Liver (tissue), 9 donors: Measurements from ENCODE around the gene DPP7. TPM values are rescaled to one million over a fixed set of nuclear protein-coding genes. Genes with fewer than 3 reads are reported as not detected.

Source experiments
- DNase-seq: peaks from one replicate; pipeline ENCODE4 v3.0.0-alpha.2; 2017; ENCODE audit warnings: low spot score
- H3K27ac ChIP-seq, 2 donors: one replicate each; pipeline ENCODE4 v1.7.0; 2013; ENCODE audit warnings: inconsistent platforms in 2 of 2, low read length in 2 of 2, control low read depth in 1 of 2, low read depth in 1 of 2, mild to moderate bottlenecking in 1 of 2
- H3K27me3 ChIP-seq, 4 donors: one replicate each; pipeline versions ENCODE4 v1.6.1 to v1.7.0; 2013; ENCODE audit warnings: low read length in 3 of 4, inconsistent platforms in 1 of 4, mild to moderate bottlenecking in 1 of 4, moderate library complexity in 1 of 4; ENCODE audit not compliant: control insufficient read depth in 4 of 4, insufficient read depth in 4 of 4
- H3K36me3 ChIP-seq, 4 donors: one replicate each; pipeline versions ENCODE4 v1.6.1 to v1.7.0; 2013; ENCODE audit warnings: low read length in 3 of 4, mild to moderate bottlenecking in 3 of 4, low read depth in 1 of 4, moderate library complexity in 1 of 4; ENCODE audit not compliant: control insufficient read depth in 4 of 4, insufficient read depth in 3 of 4
- H3K4me1 ChIP-seq, 4 donors: one replicate each; pipeline versions ENCODE4 v1.6.1 to v1.7.0; 2013; ENCODE audit warnings: low read length in 3 of 4, mild to moderate bottlenecking in 3 of 4, moderate library complexity in 1 of 4; ENCODE audit not compliant: control insufficient read depth in 4 of 4, insufficient read depth in 4 of 4
- H3K4me3 ChIP-seq, 3 donors: one replicate each; pipeline versions ENCODE4 v1.6.1 to v1.7.0; 2013; ENCODE audit warnings: low read length in 3 of 3, control low read depth in 1 of 3, low read depth in 1 of 3, mild to moderate bottlenecking in 1 of 3
- H3K9ac ChIP-seq, 2 donors: one replicate each; pipeline ENCODE4 v1.7.0; 2013; ENCODE audit warnings: low read length in 2 of 2, mild to moderate bottlenecking in 2 of 2, moderate library complexity in 2 of 2, control low read depth in 1 of 2, low read depth in 1 of 2
- H3K9me3 ChIP-seq, 4 donors: one replicate each; pipeline versions ENCODE4 v1.6.1 to v1.7.0; 2013; ENCODE audit warnings: low read length in 3 of 4; ENCODE audit not compliant: control insufficient read depth in 4 of 4
- EGR1 ChIP-seq, 2 donors: IDR thresholded peaks; 2 replicates each; pipeline ENCODE4 v1.6.1; 2016 to 2018; ENCODE audit warnings: antibody characterized with exemption in 2 of 2, low read depth in 2 of 2
- FOXA1 ChIP-seq: IDR thresholded peaks from 2 replicates; pipeline ENCODE4 v1.6.1; 2016; ENCODE audit warnings: antibody characterized with exemption
- FOXA2 ChIP-seq: IDR thresholded peaks from 2 replicates; pipeline ENCODE4 v1.6.1; 2016; ENCODE audit warnings: antibody characterized with exemption
- GABPA ChIP-seq, 2 donors: IDR thresholded peaks in 1 of 2; conservative IDR thresholded peaks in 1 of 2; 2 replicates each; pipeline ENCODE4 v1.6.1; 2016; ENCODE audit warnings: antibody characterized with exemption in 2 of 2, mild to moderate bottlenecking in 1 of 2, moderate library complexity in 1 of 2
- HNF4A ChIP-seq, 2 donors: conservative IDR thresholded peaks; 2 replicates each; pipeline ENCODE4 v1.6.1; 2016; ENCODE audit warnings: antibody characterized with exemption in 2 of 2, mild to moderate bottlenecking in 2 of 2
- HNF4G ChIP-seq: IDR thresholded peaks from 2 replicates; pipeline ENCODE4 v1.6.1; 2016; ENCODE audit warnings: antibody characterized with exemption
- JUND ChIP-seq, 2 donors: IDR thresholded peaks; 2 replicates each; pipeline ENCODE4 v1.6.1; 2016; ENCODE audit warnings: antibody characterized with exemption in 2 of 2
- NR2F2 ChIP-seq: IDR thresholded peaks from 2 replicates; pipeline ENCODE4 v1.6.1; 2016; ENCODE audit warnings: antibody characterized with exemption
- RAD21 ChIP-seq, 2 donors: IDR thresholded peaks; 2 replicates each; pipeline ENCODE4 v1.6.1; 2016; ENCODE audit warnings: antibody characterized with exemption in 2 of 2, mild to moderate bottlenecking in 2 of 2
- RXRA ChIP-seq, 2 donors: IDR thresholded peaks; 2 replicates each; pipeline ENCODE4 v1.6.1; 2017 to 2018; ENCODE audit warnings: antibody characterized with exemption in 2 of 2, mild to moderate bottlenecking in 1 of 2
- SP1 ChIP-seq: IDR thresholded peaks from 2 replicates; pipeline ENCODE4 v1.6.1; 2018; ENCODE audit warnings: antibody characterized with exemption, mild to moderate bottlenecking
- TAF1 ChIP-seq: conservative IDR thresholded peaks from 2 replicates; pipeline ENCODE4 v1.6.1; 2016; ENCODE audit warnings: antibody characterized with exemption, mild to moderate bottlenecking
- YY1 ChIP-seq: IDR thresholded peaks from 2 replicates; pipeline ENCODE4 v1.6.1; 2016; ENCODE audit warnings: antibody characterized with exemption, mild to moderate bottlenecking
- WGBS: extraction: QIAGEN DNeasy Blood & Tissue Kit; methylation state at CpG from one replicate; pipeline ENCODE4 v1.1.7; 2013; 5-methylcytosine and 5-hydroxymethylcytosine counted together
- polyA plus RNA-seq, 2 donors: library from polyadenylated mRNA; stranded (reverse) in 1 of 2; unstranded in 1 of 2; fragments of 200-250 nt in 1 of 2; fragments of >200 nt in 1 of 2; fragmentation: Nextera tagmentation in 1 of 2; extraction: Ambion mirVana in 1 of 2; gene quantifications; one replicate each; pipeline versions ENCODE4 v1.2.1 to v1.2.3, GENCODE V29; 2013 to 2015
- total RNA-seq, 2 donors: library from RNA; depleted of rRNA; stranded (reverse); fragments of >200 nt; gene quantifications; one replicate each; pipeline ENCODE4 v1.2.3, GENCODE V29; 2014
- TF ChIP-seq, protein P1 (sequence below): IDR thresholded peaks from 2 replicates; pipeline ENCODE4 v1.6.1; 2016; ENCODE audit warnings: antibody characterized with exemption
- TF ChIP-seq, protein P2 (sequence below): IDR thresholded peaks from 2 replicates; pipeline ENCODE4 v1.6.1; 2016; ENCODE audit warnings: antibody characterized with exemption, mild to moderate bottlenecking
- TF ChIP-seq, protein P3 (sequence below): IDR thresholded peaks from 2 replicates; pipeline ENCODE4 v1.6.1; 2016; ENCODE audit warnings: antibody characterized with exemption
- TF ChIP-seq, protein P4 (sequence below): IDR thresholded peaks from 2 replicates; pipeline ENCODE4 v1.6.1; 2016; ENCODE audit warnings: antibody characterized with exemption
- TF ChIP-seq, protein P5 (sequence below): fragments of 150-350 bp; IDR thresholded peaks from 2 replicates; pipeline ENCODE4 v1.5.1; 2017; ENCODE audit warnings: improper control_type of control experiment, low read depth, low read length; ENCODE audit not compliant: missing input control
- donor health status: healthy.
- donor health status: healthy.
- donor health status: healthy.
- donor health status: healthy.
- donor health status: healthy.

The DPP7 gene
- total and polyA plus RNA-seq, 4 donors, result 25.0 to 71.1 (median 50.7) TPM

DNA sequence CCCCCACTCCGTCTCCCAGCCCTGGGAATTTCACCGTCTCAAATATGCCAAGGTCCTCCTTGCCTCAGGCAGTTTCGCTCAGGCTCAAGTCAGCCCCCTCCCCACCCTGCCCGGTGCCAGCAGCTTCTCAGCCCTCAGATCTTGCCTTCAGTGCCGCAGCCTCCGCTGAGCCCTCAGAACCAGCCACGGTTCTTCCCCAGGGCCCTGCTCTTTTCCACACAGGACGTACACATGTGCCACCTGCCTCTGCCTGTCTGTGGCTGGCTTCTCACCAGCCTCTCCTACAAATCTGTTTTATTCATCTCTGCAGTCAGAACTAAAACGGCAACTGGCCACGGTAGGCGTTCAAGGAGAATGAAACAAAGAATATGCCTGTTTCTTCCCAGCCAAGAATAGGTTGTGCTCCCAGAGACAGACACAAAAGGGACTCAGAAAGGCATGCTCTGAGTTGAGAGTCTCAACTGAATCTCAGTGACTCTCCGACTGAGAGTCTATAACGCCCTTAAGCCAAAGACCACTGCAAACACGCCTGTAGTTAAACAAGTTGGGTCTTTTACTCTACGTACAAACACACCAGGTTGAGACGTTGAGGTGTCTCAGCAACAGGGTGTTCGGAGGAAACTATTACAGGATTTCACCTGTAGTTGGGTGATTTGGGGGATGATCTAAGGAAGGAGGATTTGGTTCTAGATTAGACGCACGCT is 13.8 kb upstream of the DPP7 start:
- Histone ChIP-seq H3K36me3 (no peaks in the 10 kb centered on the region), H3K9me3 (peaks cover 0 to 1% (median 0%) of the 10 kb centered on the region in 4 donors), H3K4me3 (peak overlapping the region in 1 of 3 donors; percentile 64), H3K27me3 (no peaks in the 10 kb centered on the region), H3K27ac (no peak overlapping the region), H3K9ac (no peak overlapping the region), H3K4me1 (peaks cover 6 to 28% (median 17%) of the 10 kb centered on the region in 4 donors)
- DNase-seq, result no peak
- no peak for TF ChIP-seq EGR1 (IDR thresholded peaks at IDR 0.05; ENCODE audit: low read depth in 2 of 2)
- TF ChIP-seq, protein P1, sequence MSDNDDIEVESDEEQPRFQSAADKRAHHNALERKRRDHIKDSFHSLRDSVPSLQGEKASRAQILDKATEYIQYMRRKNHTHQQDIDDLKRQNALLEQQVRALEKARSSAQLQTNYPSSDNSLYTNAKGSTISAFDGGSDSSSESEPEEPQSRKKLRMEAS, result no peak
- TF ChIP-seq, protein P2, sequence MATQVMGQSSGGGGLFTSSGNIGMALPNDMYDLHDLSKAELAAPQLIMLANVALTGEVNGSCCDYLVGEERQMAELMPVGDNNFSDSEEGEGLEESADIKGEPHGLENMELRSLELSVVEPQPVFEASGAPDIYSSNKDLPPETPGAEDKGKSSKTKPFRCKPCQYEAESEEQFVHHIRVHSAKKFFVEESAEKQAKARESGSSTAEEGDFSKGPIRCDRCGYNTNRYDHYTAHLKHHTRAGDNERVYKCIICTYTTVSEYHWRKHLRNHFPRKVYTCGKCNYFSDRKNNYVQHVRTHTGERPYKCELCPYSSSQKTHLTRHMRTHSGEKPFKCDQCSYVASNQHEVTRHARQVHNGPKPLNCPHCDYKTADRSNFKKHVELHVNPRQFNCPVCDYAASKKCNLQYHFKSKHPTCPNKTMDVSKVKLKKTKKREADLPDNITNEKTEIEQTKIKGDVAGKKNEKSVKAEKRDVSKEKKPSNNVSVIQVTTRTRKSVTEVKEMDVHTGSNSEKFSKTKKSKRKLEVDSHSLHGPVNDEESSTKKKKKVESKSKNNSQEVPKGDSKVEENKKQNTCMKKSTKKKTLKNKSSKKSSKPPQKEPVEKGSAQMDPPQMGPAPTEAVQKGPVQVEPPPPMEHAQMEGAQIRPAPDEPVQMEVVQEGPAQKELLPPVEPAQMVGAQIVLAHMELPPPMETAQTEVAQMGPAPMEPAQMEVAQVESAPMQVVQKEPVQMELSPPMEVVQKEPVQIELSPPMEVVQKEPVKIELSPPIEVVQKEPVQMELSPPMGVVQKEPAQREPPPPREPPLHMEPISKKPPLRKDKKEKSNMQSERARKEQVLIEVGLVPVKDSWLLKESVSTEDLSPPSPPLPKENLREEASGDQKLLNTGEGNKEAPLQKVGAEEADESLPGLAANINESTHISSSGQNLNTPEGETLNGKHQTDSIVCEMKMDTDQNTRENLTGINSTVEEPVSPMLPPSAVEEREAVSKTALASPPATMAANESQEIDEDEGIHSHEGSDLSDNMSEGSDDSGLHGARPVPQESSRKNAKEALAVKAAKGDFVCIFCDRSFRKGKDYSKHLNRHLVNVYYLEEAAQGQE, result no peak
- no peak for TF ChIP-seq HNF4G
- TF ChIP-seq, protein P3, sequence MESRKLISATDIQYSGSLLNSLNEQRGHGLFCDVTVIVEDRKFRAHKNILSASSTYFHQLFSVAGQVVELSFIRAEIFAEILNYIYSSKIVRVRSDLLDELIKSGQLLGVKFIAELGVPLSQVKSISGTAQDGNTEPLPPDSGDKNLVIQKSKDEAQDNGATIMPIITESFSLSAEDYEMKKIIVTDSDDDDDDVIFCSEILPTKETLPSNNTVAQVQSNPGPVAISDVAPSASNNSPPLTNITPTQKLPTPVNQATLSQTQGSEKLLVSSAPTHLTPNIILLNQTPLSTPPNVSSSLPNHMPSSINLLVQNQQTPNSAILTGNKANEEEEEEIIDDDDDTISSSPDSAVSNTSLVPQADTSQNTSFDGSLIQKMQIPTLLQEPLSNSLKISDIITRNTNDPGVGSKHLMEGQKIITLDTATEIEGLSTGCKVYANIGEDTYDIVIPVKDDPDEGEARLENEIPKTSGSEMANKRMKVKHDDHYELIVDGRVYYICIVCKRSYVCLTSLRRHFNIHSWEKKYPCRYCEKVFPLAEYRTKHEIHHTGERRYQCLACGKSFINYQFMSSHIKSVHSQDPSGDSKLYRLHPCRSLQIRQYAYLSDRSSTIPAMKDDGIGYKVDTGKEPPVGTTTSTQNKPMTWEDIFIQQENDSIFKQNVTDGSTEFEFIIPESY, result no peak
- TF ChIP-seq SP1, result no peak
- no peak for TF ChIP-seq FOXA1
- no peak for TF ChIP-seq JUND (IDR thresholded peaks at IDR 0.05)
- TF ChIP-seq RXRA (IDR thresholded peaks at IDR 0.05), result no peak
- no peak for TF ChIP-seq NR2F2
- no peak for TF ChIP-seq GABPA (IDR thresholded peaks at IDR 0.05 in 1 of 2, conservative IDR thresholded peaks at IDR 0.05 in 1 of 2)
- TF ChIP-seq RAD21 (IDR thresholded peaks at IDR 0.05), result no peak
- no peak for TF ChIP-seq HNF4A (conservative IDR thresholded peaks at IDR 0.05)
- TF ChIP-seq, protein P4, sequence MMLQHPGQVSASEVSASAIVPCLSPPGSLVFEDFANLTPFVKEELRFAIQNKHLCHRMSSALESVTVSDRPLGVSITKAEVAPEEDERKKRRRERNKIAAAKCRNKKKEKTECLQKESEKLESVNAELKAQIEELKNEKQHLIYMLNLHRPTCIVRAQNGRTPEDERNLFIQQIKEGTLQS, result no peak
- no peak for TF ChIP-seq FOXA2
- no peak for TF ChIP-seq YY1
- no peak for TF ChIP-seq TAF1
- TF ChIP-seq, protein P5, sequence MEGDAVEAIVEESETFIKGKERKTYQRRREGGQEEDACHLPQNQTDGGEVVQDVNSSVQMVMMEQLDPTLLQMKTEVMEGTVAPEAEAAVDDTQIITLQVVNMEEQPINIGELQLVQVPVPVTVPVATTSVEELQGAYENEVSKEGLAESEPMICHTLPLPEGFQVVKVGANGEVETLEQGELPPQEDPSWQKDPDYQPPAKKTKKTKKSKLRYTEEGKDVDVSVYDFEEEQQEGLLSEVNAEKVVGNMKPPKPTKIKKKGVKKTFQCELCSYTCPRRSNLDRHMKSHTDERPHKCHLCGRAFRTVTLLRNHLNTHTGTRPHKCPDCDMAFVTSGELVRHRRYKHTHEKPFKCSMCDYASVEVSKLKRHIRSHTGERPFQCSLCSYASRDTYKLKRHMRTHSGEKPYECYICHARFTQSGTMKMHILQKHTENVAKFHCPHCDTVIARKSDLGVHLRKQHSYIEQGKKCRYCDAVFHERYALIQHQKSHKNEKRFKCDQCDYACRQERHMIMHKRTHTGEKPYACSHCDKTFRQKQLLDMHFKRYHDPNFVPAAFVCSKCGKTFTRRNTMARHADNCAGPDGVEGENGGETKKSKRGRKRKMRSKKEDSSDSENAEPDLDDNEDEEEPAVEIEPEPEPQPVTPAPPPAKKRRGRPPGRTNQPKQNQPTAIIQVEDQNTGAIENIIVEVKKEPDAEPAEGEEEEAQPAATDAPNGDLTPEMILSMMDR, result no peak
- WGBS, result 68% methylated on average over 19 of the region's 19 CpGs
